HG03025 (cell line): Measurements from ENCODE around the gene MUS81.

Experiments used
- ATAC-seq: cut with Tn5 transposase; IDR thresholded peaks from one replicate; pipeline ENCODE4 v1.9.1; 2021; ENCODE audit warnings: mild to moderate bottlenecking, moderate library complexity; ENCODE audit not compliant: unreplicated experiment, low FRiP score

Gene MUS81

GRCh38 chr11:65859095-65859811 is 980 bp upstream of the MUS81 start:
- ATAC-seq, result peak; percentile 36

- no peak for ATAC-seq
Measured at GRCh38 chr11:65859812-65860277, 388 bp upstream of the MUS81 start.

GRCh38 chr11:65861165-65861505 is 902 bp downstream of the MUS81 start:
- no peak for ATAC-seq

GRCh38 chr11:65861533-65862183 is 1.4 kb downstream of the MUS81 start:
- no peak for ATAC-seq

GRCh38 chr11:65862191-65862735 is 2.0 kb downstream of the MUS81 start:
- no peak for ATAC-seq

GRCh38 chr11:65862941-65863888 is 3.0 kb downstream of the MUS81 start:
- no peak for ATAC-seq

GRCh38 chr11:65863889-65864705 is 3.9 kb downstream of the MUS81 start:
- no peak for ATAC-seq

- ATAC-seq, result no peak
Measured at GRCh38 chr11:65864706-65865471, 4.7 kb downstream of the MUS81 start.

GRCh38 chr11:65865550-65866172 is 5.4 kb downstream of the MUS81 start:
- no peak for ATAC-seq

- ATAC-seq, result no peak
Measured at GRCh38 chr11:65866509-65867283, 6.5 kb downstream of the MUS81 start.

GRCh38 chr11:65867284-65868071 is 7.2 kb downstream of the MUS81 start:
- ATAC-seq, result no peak

GRCh38 chr11:65868076-65868667 is 7.9 kb downstream of the MUS81 start:
- ATAC-seq, result no peak

- no peak for ATAC-seq
Measured at GRCh38 chr11:65868907-65869306, 8.7 kb downstream of the MUS81 start.

- ATAC-seq, result no peak
Measured at GRCh38 chr11:65869643-65870306, 9.5 kb downstream of the MUS81 start.

GRCh38 chr11:65870307-65870658 is 10.1 kb downstream of the MUS81 start:
- no peak for ATAC-seq
